HG03378 (cell line): ENCODE measurements around the gene KDELR3.

Experiments used
- ATAC-seq: cut with Tn5 transposase; IDR thresholded peaks from one replicate; pipeline ENCODE4 v1.9.1; 2021; ENCODE audit warnings: mild to moderate bottlenecking, moderate library complexity; ENCODE audit not compliant: unreplicated experiment

KDELR3 gene

DNA sequence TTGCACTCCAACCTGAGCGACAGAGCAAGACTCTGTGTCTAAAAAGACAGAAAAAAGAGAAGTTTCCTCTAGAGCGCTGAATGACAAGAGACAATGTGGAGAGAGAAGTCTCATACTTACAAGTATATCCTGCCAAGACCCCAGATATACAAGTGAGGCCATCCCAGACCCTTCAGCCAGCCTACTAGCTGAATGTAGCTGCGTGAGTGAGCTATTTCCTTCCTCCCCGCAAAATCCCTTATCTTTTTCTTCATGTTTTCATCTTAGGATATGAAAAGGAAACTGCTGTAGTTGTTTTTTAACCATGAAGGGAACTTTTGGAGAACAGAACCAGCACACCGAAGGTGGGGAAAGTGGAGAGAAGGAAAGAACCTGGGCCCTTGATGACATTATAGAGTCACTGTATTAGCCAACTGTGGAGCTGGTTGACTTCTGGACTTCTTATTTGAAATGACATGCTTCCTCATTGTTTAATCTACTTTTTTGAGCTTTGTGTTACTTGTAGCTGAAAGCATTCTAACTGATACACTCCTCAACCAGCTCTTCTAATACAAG lies 42.6 kb downstream of the KDELR3 start:
- ATAC-seq: no peak

DNA sequence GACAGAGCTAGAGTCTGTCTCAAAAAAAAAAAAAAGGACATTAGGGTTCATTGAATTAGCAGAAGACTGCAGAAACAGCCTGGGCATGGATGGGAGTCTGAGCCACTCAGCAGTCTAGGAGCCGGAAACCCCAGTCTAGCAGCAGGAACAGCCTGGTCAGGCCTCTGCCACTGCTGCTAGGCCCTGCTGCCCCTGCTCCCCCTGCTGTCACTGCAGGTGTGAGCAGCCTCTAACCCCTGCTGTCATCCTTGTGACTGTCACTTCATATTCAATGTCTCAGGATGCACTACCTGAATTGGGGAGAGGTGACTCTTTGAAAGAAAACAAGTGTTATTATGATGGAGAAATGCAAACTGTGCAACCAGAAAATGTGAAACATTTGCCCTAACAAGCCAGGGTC lies 45.2 kb downstream of the KDELR3 start:
- ATAC-seq: no peak

DNA sequence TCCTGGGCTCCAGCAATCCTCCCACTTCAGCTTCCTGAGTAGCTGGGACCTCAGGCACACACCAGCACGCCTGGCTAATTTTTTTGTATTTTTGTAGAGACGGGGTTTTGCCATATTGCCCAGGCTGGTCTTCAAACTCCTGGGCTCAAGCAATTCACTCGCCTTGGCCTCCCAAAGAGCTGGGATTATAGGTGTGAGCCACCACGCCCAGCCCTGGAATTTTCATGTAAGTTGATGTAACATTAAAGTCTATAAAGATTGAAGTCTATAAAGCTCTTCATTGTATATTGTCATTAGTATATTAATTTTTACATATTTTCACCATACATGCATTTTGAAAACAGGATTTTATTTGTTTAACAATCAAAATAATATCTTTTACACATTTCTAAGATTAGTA lies 50.7 kb downstream of the KDELR3 start:
- no peak for ATAC-seq

DNA sequence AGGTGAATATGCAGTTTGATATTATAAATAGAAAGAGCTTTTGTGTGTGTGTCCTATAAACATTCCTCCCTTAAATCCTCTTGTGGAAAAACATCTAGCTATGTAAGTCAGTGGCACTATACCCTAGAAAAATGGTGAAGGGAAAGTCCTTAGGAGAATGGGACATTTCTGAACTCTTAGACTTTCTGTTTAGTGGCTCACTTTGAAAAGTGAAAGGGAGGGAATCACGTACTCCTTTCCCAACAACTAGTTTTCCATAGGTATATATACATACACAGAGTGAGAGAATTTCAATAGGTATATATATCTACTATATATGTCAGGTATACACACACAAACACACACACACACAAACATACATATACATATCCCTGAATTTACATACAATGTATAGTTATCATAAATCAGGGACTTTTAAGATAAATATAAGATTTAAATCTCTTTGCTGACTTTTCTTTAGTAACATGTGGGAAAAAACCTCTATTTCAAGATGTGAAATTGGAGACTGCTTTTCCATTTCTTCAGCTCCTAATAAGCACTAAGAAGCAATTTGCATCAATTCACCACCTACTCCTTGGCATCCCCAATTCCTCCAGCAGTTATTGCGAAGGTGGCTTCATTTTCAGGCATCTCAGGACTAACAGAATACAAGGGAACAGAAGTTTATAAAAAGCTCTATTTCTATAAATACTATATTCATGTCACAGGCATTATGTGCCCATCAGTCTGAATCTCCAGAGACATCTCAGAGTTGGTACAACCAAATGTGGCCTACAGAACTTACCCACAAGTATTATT lies 51.8 kb downstream of the KDELR3 start:
- ATAC-seq: no peak

DNA sequence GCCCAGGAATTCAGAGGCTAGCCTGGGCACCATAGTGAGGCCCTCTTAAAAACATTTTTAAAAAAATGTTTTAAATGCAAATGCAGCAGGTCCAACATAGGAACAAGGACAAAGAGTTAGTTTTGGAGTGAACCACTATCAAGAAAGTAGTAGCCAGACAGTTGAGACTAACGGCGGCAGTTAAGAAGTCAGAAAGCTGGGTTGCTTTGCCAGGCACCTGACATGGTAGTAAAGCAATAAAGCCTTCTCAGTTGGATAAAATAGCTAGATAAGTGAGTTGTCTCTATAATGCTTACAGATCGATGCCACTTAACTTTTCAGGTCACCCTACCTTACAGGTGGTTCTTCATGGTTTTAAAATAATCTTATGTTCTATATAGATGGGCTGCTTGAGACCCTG lies 55.1 kb downstream of the KDELR3 start:
- ATAC-seq: no peak

DNA sequence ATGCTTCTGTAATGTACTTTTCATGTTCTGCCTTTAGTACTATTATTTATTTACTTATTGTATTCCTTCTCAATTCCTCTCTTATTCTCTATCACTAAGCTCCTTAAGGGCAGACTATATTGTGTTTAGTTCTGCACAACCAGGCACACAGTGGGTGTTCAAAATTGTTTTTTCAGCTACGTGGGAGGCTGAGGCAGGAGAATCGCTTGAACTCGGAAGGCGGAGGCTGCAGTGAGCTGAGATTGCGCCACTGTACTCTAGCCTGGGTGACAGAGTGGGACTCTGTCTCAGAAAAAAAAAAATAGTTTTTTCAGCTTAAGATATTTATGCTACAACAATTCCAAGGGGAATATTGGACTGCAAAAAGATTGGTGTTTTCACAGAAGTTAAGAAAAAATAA lies 55.6 kb downstream of the KDELR3 start:
- no peak for ATAC-seq

DNA sequence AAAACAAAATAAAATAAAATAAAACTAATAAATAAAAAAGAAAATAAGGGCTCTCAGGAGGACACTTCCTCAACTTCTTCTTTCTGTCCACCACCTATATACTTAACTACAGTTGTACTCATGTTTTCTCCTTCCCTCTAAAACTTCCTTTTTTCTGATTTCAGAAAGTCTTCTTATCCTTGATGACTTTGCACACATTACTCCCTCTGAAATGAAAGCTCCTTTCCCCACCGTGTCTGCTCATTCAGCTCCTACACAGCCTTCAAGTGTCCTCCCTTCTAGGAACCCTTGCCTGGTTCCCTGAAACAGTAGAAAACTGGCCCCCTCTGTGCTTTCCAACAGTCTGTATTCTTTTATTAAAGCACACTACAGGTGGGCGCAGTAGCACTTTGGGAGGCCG lies 56.5 kb downstream of the KDELR3 start:
- no peak for ATAC-seq

DNA sequence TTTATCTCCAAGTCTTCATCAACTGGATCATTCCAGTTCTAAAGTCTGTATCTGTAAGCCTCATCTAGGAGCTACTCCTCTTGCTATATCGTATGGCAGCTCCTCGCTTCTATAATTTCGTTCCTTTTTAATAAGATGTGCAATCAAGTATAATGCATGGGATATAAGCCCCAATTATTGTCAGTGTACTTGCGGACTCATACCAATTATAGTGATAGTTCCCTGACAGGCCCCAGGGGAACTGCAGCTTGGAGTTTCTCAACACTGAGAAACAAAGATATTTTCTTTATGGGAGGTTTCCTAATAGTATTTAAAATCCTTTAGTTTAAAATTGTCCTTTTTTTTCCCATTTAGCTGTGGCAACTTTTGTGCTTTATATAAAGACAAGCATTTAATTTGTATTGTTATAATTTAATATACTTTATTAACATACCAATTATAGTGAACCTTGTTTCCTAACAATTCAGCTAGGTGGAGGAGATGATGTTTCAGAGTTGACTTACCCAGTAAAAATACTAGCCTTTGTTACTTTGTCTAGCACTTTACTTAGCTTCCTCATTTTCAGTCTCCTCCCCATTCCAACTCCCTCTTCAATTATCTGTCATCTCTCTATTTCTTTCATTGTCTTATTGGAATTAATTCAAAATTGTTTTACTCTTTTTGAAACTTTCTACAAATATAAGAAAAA lies 63.5 kb downstream of the KDELR3 start:
- ATAC-seq: no peak
